Measurements from ENCODE around the gene ERP44.
"Not testable (repeated sequence)": the region's sequence is repeated elsewhere in the genome, so short reads cannot be mapped to it uniquely, and the experiment has no call there.

The ERP44 gene

GRCh38 chr9:99999797-100000196 lies 99.0 kb downstream of the ERP44 start:
- Histone ChIP-seq H3K36me3 (ENCODE audit: control insufficient read depth in 4 of 4, insufficient read depth in 4 of 4, low read length in 3 of 4) (peaks cover 5 to 31% (median 17%) of the 10 kb centered on the region in 4 experiments), H3K27me3 (replicated peaks in 2 of 5; ENCODE audit: control insufficient read depth in 4 of 5, insufficient read depth in 5 of 5, low read length in 4 of 5) (no peaks in the 10 kb centered on the region), H3K27ac (ENCODE audit: insufficient read depth in 1 of 2, low read depth in 1 of 2, low read length in 2 of 2, poor library complexity in 1 of 2, severe bottlenecking in 2 of 2) (no peak overlapping the region), H3K4me3 (ENCODE audit: control insufficient read depth in 1 of 7, extremely low read depth in 1 of 7, insufficient read depth in 4 of 7, low read depth in 2 of 7, low read length in 6 of 7) (no peak overlapping the region), H3K9me3 (ENCODE audit: control extremely low read depth in 1 of 5, control insufficient read depth in 4 of 5, insufficient read depth in 2 of 5, low read depth in 1 of 5, low read length in 4 of 5) (peaks cover 0 to 17% (median 7%) of the 10 kb centered on the region in 5 experiments), H3K4me1 (ENCODE audit: control extremely low read depth in 1 of 4, control insufficient read depth in 4 of 4, insufficient read depth in 4 of 4, low read length in 3 of 4) (no peaks in the 10 kb centered on the region)
- DNase-seq: no peak
- 100% methylated on average over 1 of the region's 5 CpGs for WGBS (ENCODE audit: insufficient coverage)
- ChIA-PET POLR2A (no interaction called here), CTCF (no interaction called here)

- ChIA-PET POLR2A (no interaction called here), CTCF (no interaction called here)
- no peak overlapping the region for H3K27ac ChIP-seq (ENCODE audit: insufficient read depth in 1 of 2, low read depth in 1 of 2, low read length in 2 of 2, poor library complexity in 1 of 2, severe bottlenecking in 2 of 2)
- no peaks in the 10 kb centered on the region for H3K27me3 ChIP-seq (replicated peaks in 2 of 5; ENCODE audit: control insufficient read depth in 4 of 5, insufficient read depth in 5 of 5, low read length in 4 of 5)
- H3K9me3 ChIP-seq (ENCODE audit: control extremely low read depth in 1 of 5, control insufficient read depth in 4 of 5, insufficient read depth in 2 of 5, low read depth in 1 of 5, low read length in 4 of 5): peaks cover 0 to 12% (median 9%) of the 10 kb centered on the region in 5 experiments
- peaks cover 3 to 22% (median 10%) of the 10 kb centered on the region in 4 experiments for H3K36me3 ChIP-seq (ENCODE audit: control insufficient read depth in 4 of 4, insufficient read depth in 4 of 4, low read length in 3 of 4)
- no peak for DNase-seq
- WGBS (ENCODE audit: insufficient coverage): 96% methylated on average over 23 of the region's 26 CpGs
- no peak overlapping the region for H3K4me3 ChIP-seq (ENCODE audit: control insufficient read depth in 1 of 7, extremely low read depth in 1 of 7, insufficient read depth in 4 of 7, low read depth in 2 of 7, low read length in 6 of 7)
- no peaks in the 10 kb centered on the region for H3K4me1 ChIP-seq (ENCODE audit: control extremely low read depth in 1 of 4, control insufficient read depth in 4 of 4, insufficient read depth in 4 of 4, low read length in 3 of 4)
These were observed 99.9 kb downstream of the ERP44 start for GRCh38 chr9:99998866-99999265.

- Histone ChIP-seq H3K27me3 (replicated peaks in 2 of 5; ENCODE audit: control insufficient read depth in 4 of 5, insufficient read depth in 5 of 5, low read length in 4 of 5) (no peaks in the 10 kb centered on the region), H3K27ac (ENCODE audit: insufficient read depth in 1 of 2, low read depth in 1 of 2, low read length in 2 of 2, poor library complexity in 1 of 2, severe bottlenecking in 2 of 2) (no peak overlapping the region), H3K4me1 (ENCODE audit: control extremely low read depth in 1 of 4, control insufficient read depth in 4 of 4, insufficient read depth in 4 of 4, low read length in 3 of 4) (no peaks in the 10 kb centered on the region), H3K36me3 (ENCODE audit: control insufficient read depth in 4 of 4, insufficient read depth in 4 of 4, low read length in 3 of 4) (peaks cover 1 to 16% (median 4%) of the 10 kb centered on the region in 4 experiments), H3K4me3 (ENCODE audit: control insufficient read depth in 1 of 7, extremely low read depth in 1 of 7, insufficient read depth in 4 of 7, low read depth in 2 of 7, low read length in 6 of 7) (no peak overlapping the region), H3K9me3 (ENCODE audit: control extremely low read depth in 1 of 5, control insufficient read depth in 4 of 5, insufficient read depth in 2 of 5, low read depth in 1 of 5, low read length in 4 of 5) (peaks cover 0 to 7% (median 5%) of the 10 kb centered on the region in 5 experiments)
- CTCF ChIA-PET: no interaction called here
- DNase-seq: no peak
- POLR2A ChIA-PET: no interaction called here
- WGBS (ENCODE audit: insufficient coverage): 97% methylated on average over 22 of the region's 22 CpGs
These were observed 100.5 kb downstream of the ERP44 start for GRCh38 chr9:99998266-99998665.

GRCh38 chr9:99990508-99990907 lies 108.3 kb downstream of the ERP44 start:
- DNase-seq; H3K27ac ChIP-seq (ENCODE audit: insufficient read depth in 1 of 2, low read depth in 1 of 2, low read length in 2 of 2, poor library complexity in 1 of 2, severe bottlenecking in 2 of 2); H3K4me1 ChIP-seq (ENCODE audit: control extremely low read depth in 1 of 4, control insufficient read depth in 4 of 4, insufficient read depth in 4 of 4, low read length in 3 of 4); H3K4me3 ChIP-seq (ENCODE audit: control insufficient read depth in 1 of 7, extremely low read depth in 1 of 7, insufficient read depth in 4 of 7, low read depth in 2 of 7, low read length in 6 of 7); POLR2A ChIA-PET; H3K27me3 ChIP-seq (replicated peaks in 2 of 5; ENCODE audit: control insufficient read depth in 4 of 5, insufficient read depth in 5 of 5, low read length in 4 of 5); CTCF ChIA-PET: not testable (repeated sequence)
- Histone ChIP-seq H3K9me3 (ENCODE audit: control extremely low read depth in 1 of 5, control insufficient read depth in 4 of 5, insufficient read depth in 2 of 5, low read depth in 1 of 5, low read length in 4 of 5) (peaks cover 0 to 15% (median 12%) of the 10 kb centered on the region in 5 experiments), H3K36me3 (ENCODE audit: control insufficient read depth in 4 of 4, insufficient read depth in 4 of 4, low read length in 3 of 4) (peaks cover 0 to 21% (median 2%) of the 10 kb centered on the region in 4 experiments)
- no CpG with 5 or more reads among the region's 2 CpGs for WGBS (ENCODE audit: insufficient coverage)

- peaks cover 2 to 21% (median 7%) of the 10 kb centered on the region in 4 experiments for H3K36me3 ChIP-seq (ENCODE audit: control insufficient read depth in 4 of 4, insufficient read depth in 4 of 4, low read length in 3 of 4)
- POLR2A ChIA-PET: no interaction called here
- H3K27ac ChIP-seq (ENCODE audit: insufficient read depth in 1 of 2, low read depth in 1 of 2, low read length in 2 of 2, poor library complexity in 1 of 2, severe bottlenecking in 2 of 2): no peak overlapping the region
- H3K4me1 ChIP-seq (ENCODE audit: control extremely low read depth in 1 of 4, control insufficient read depth in 4 of 4, insufficient read depth in 4 of 4, low read length in 3 of 4): no peaks in the 10 kb centered on the region
- peaks cover 0 to 15% (median 9%) of the 10 kb centered on the region in 5 experiments for H3K9me3 ChIP-seq (ENCODE audit: control extremely low read depth in 1 of 5, control insufficient read depth in 4 of 5, insufficient read depth in 2 of 5, low read depth in 1 of 5, low read length in 4 of 5)
- CTCF ChIA-PET: no interaction called here
- no peak overlapping the region for H3K4me3 ChIP-seq (ENCODE audit: control insufficient read depth in 1 of 7, extremely low read depth in 1 of 7, insufficient read depth in 4 of 7, low read depth in 2 of 7, low read length in 6 of 7)
- no peaks in the 10 kb centered on the region for H3K27me3 ChIP-seq (replicated peaks in 2 of 5; ENCODE audit: control insufficient read depth in 4 of 5, insufficient read depth in 5 of 5, low read length in 4 of 5)
- no peak for DNase-seq
These were observed 112.2 kb downstream of the ERP44 start for GRCh38 chr9:99986642-99987041.

DNA sequence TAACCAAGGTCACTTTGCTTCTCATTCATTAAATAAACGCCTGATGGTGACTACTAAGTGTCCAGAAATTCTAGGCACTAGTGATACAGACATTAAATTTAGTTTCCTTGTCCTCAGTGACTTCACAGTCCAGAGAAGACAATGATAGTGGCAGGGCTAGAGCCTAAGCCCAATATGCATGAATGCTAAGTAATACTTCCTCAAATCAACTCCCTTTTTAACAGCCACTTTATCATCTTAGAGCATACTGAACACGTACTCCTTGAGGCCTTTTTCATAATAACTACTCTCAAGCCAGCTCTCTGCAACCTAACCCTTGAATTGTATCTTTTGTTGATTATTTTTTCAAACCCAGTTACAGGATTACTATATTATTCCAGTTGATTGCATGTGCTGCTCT lies 118.2 kb downstream of the ERP44 start:
- no peaks in the 10 kb centered on the region for H3K9me3 ChIP-seq (ENCODE audit: control extremely low read depth in 1 of 5, control insufficient read depth in 4 of 5, insufficient read depth in 2 of 5, low read depth in 1 of 5, low read length in 4 of 5)
- DNase-seq: peak in 2 of 3 donors; percentile 39 to 51
- H3K4me3 ChIP-seq (ENCODE audit: control insufficient read depth in 1 of 7, extremely low read depth in 1 of 7, insufficient read depth in 4 of 7, low read depth in 2 of 7, low read length in 6 of 7): no peak overlapping the region
- H3K27ac ChIP-seq (ENCODE audit: insufficient read depth in 1 of 2, low read depth in 1 of 2, low read length in 2 of 2, poor library complexity in 1 of 2, severe bottlenecking in 2 of 2): no peak overlapping the region
- ChIA-PET POLR2A (no interaction called here), CTCF (interaction anchor here (1.1 kb wide), 1 partner anchor 358 kb away, joined by 3 read pairs; no protein-coding TSS in a partner anchor)
- H3K27me3 ChIP-seq (replicated peaks in 2 of 5; ENCODE audit: control insufficient read depth in 4 of 5, insufficient read depth in 5 of 5, low read length in 4 of 5): no peaks in the 10 kb centered on the region
- 100% methylated on average over 1 of the region's 2 CpGs for WGBS (ENCODE audit: insufficient coverage)
- peaks cover 0 to 18% (median 3%) of the 10 kb centered on the region in 4 experiments for H3K36me3 ChIP-seq (ENCODE audit: control insufficient read depth in 4 of 4, insufficient read depth in 4 of 4, low read length in 3 of 4)
- no peaks in the 10 kb centered on the region for H3K4me1 ChIP-seq (ENCODE audit: control extremely low read depth in 1 of 4, control insufficient read depth in 4 of 4, insufficient read depth in 4 of 4, low read length in 3 of 4)

DNA sequence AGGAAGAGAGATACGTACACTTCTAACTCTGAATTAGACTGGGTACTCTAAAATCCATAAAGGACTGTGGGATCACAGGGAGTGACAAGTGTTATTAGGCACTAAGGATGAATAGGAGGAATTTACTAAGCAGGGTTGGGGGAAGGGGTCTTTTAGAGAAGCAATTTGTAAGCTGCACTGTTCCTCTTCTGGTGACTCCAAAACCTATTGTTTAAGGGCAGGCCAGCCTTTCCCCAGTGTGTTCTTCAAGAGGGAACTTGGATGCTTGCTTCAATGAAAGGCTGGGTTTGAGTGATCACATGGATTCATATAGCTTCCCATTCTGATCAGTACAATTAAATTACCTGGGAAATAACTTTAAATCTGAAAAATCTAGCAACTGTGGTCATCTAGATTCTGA lies 120.6 kb downstream of the ERP44 start:
- Histone ChIP-seq H3K4me3 (ENCODE audit: control insufficient read depth in 1 of 7, extremely low read depth in 1 of 7, insufficient read depth in 4 of 7, low read depth in 2 of 7, low read length in 6 of 7) (no peak overlapping the region), H3K27ac (ENCODE audit: insufficient read depth in 1 of 2, low read depth in 1 of 2, low read length in 2 of 2, poor library complexity in 1 of 2, severe bottlenecking in 2 of 2) (no peak overlapping the region), H3K36me3 (ENCODE audit: control insufficient read depth in 4 of 4, insufficient read depth in 4 of 4, low read length in 3 of 4) (peaks cover 0 to 20% (median 3%) of the 10 kb centered on the region in 4 experiments), H3K27me3 (replicated peaks in 2 of 5; ENCODE audit: control insufficient read depth in 4 of 5, insufficient read depth in 5 of 5, low read length in 4 of 5) (no peaks in the 10 kb centered on the region), H3K9me3 (ENCODE audit: control extremely low read depth in 1 of 5, control insufficient read depth in 4 of 5, insufficient read depth in 2 of 5, low read depth in 1 of 5, low read length in 4 of 5) (no peaks in the 10 kb centered on the region), H3K4me1 (ENCODE audit: control extremely low read depth in 1 of 4, control insufficient read depth in 4 of 4, insufficient read depth in 4 of 4, low read length in 3 of 4) (no peaks in the 10 kb centered on the region)
- POLR2A ChIA-PET: no interaction called here
- CTCF ChIA-PET: interaction anchor here (0.8 kb wide), 1 partner anchor 15 kb away, joined by 3 read pairs; no protein-coding TSS in a partner anchor
- WGBS (ENCODE audit: insufficient coverage): no CpG with 5 or more reads among the region's 1 CpG
- no peak for DNase-seq
